ENCODE data around the gene DPYSL4.

Gene DPYSL4

DNA sequence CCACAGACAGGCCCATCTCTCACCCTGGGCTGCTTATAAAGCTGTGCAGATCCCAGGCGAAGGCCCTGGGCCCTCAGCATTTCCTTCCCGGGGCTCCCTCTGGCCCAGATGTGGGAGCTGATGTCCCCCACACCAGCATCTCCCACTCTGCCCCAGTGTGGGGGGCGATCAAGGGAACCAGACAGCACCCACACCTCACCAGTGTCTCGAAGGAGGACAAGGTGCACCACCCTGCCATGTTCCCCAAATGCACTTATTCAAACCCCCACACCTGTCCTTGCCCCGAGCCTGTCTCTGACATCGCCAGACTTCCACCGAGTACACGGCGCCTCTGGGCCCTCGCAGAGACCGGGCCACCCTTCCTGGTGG lies 19.6 kb downstream of the DPYSL4 start:
- WGBS, 2 experiments (ENCODE audit: insufficient coverage in 2 of 2), result 94% methylated on average over 7 to 10 of the region's 11 CpGs
- Histone ChIP-seq H3K4me1 (ENCODE audit: control insufficient read depth, insufficient read depth, low read length, poor library complexity, severe bottlenecking) (no peaks in the 10 kb centered on the region), H3K36me3 (ENCODE audit: control insufficient read depth, insufficient read depth, low read length) (peaks cover 7% of the 10 kb centered on the region), H3K4me3 (ENCODE audit: extremely low read depth, insufficient read depth, low read length, poor library complexity, severe bottlenecking) (no peak overlapping the region), H3K9me3 (ENCODE audit: control insufficient read depth, low read length) (no peaks in the 10 kb centered on the region), H3K27ac (ENCODE audit: low read depth, low read length, severe bottlenecking) (no peak overlapping the region)

DNA sequence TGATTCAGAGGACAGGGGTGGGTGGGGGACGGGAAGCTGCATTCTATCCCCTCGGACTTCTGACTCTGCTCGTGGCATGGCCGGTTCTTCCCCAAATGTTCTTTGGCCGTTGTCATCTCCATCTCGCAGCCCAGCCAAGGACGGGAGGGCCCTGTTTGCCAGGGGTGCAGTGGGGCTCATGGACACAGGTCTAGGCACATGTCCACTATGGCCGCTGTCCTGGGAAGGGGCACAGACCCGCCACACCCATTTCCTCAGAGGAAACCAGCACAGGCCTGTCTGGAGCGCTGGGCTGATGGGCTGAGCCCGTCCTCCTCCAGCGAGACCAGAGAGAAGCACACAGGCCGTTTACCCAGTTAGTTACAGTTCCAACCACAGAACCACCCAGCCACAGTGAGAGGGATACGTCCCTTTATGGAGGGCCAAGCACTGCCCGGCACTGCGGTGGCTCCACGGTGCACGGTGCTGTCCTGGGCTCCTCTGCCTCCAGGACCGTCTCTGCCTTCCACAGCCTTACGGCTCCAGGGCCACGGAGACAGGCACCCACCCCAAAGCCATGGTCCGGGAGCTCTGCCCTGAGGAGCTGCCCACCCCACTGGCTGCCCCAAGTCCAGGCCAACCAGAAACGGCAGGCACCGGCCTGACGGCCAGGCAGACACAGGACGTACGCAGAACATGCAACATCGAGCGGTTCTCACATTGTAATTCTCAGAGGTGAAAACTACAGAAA lies 20.2 kb downstream of the DPYSL4 start:
- no peaks in the 10 kb centered on the region for H3K4me1 ChIP-seq (ENCODE audit: control insufficient read depth, insufficient read depth, low read length, poor library complexity, severe bottlenecking)
- 92% methylated on average over 21 to 26 of the region's 29 CpGs for WGBS, 2 experiments (ENCODE audit: insufficient coverage in 2 of 2)
- H3K9me3 ChIP-seq (ENCODE audit: control insufficient read depth, low read length), result no peaks in the 10 kb centered on the region
- no peak overlapping the region for H3K27ac ChIP-seq (ENCODE audit: low read depth, low read length, severe bottlenecking)
- H3K36me3 ChIP-seq (ENCODE audit: control insufficient read depth, insufficient read depth, low read length), result peaks cover 7% of the 10 kb centered on the region
- no peak overlapping the region for H3K4me3 ChIP-seq (ENCODE audit: extremely low read depth, insufficient read depth, low read length, poor library complexity, severe bottlenecking)

DNA sequence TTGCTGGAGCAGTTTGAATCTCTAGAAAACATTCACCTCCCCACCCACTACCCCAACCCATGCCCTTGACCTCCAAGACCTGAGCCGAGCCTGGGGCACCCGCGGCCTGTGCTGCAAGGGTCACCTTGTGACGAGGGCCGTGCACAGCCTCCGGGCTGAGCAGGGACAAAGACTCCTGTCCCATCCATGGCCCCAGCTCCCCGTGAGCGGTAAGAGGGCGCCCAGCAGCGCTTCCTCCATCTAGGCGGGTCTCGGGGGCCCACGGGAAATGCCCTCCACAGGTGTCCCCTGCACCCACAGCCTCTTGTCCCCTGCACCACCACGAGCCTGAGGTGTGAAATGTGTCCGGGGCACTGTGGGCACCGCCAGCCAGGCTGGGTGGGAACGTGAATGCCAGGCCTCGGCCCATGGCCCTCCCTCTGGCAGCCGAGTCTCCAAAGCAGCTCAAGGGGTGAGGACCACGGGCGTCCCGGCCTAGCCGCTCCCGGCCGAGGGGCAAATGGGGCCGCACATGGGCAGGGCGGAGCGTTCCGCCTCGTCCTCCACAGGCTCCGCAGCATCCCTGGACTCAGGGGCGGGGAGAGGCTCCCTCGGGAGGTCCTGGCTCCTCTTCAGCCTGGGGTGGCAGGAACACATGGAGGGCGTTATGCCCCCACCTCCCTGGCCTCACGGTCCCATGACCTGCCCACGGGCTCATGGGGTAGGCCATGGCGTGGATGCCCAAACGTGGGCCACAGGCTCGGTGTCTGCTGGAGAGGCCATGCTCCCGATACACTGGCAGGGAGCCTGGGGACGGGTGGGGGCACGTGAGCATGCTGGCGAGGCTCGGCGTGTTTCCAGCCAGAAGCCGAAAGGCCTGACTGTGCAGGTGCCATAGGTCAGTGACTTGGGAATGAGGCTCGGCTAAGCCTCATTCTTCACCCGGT lies 21.1 kb downstream of the DPYSL4 start:
- Histone ChIP-seq H3K27ac (ENCODE audit: low read depth, low read length, severe bottlenecking) (no peak overlapping the region), H3K36me3 (ENCODE audit: control insufficient read depth, insufficient read depth, low read length) (peaks cover 4% of the 10 kb centered on the region), H3K4me1 (ENCODE audit: control insufficient read depth, insufficient read depth, low read length, poor library complexity, severe bottlenecking) (no peaks in the 10 kb centered on the region), H3K4me3 (ENCODE audit: extremely low read depth, insufficient read depth, low read length, poor library complexity, severe bottlenecking) (no peak overlapping the region), H3K9me3 (ENCODE audit: control insufficient read depth, low read length) (no peaks in the 10 kb centered on the region)
- 92 to 94% methylated on average over 41 to 45 of the region's 48 CpGs for WGBS, 2 experiments (ENCODE audit: insufficient coverage in 2 of 2)

DNA sequence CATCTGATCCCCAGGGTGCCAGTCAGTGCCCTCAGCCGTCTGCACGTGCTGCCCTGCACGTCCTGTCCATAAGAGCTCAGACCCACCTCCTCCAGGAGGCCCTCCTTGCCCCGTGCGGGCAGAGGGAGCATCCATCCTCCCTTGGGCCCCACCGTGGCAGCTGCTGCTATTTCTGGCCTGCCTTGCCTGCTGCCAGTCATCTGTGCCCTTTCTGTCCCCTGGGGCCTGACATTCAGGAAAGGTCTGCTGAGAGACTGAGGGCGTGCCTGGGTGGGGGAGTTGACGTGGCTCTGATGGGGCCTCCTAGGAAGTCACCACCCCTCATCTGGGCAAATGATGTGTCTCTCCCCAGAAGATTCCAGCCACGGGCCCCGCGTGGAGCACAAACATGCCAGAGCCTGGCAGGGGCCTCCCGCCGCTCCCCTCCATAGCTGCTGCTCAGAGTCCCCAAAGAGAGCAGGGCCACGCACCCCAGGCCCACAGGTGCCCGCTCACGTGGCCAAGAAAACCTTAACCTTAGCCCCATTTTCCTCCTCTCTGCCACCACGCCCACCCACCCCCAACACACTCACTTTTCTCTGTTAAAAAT lies 21.8 kb downstream of the DPYSL4 start:
- WGBS, 2 experiments (ENCODE audit: insufficient coverage in 2 of 2), result 87 to 94% methylated on average over 14 to 15 of the region's 17 CpGs
- Histone ChIP-seq H3K9me3 (ENCODE audit: control insufficient read depth, low read length) (no peaks in the 10 kb centered on the region), H3K27ac (ENCODE audit: low read depth, low read length, severe bottlenecking) (no peak overlapping the region), H3K36me3 (ENCODE audit: control insufficient read depth, insufficient read depth, low read length) (no peaks in the 10 kb centered on the region), H3K4me1 (ENCODE audit: control insufficient read depth, insufficient read depth, low read length, poor library complexity, severe bottlenecking) (no peaks in the 10 kb centered on the region), H3K4me3 (ENCODE audit: extremely low read depth, insufficient read depth, low read length, poor library complexity, severe bottlenecking) (no peak overlapping the region)

DNA sequence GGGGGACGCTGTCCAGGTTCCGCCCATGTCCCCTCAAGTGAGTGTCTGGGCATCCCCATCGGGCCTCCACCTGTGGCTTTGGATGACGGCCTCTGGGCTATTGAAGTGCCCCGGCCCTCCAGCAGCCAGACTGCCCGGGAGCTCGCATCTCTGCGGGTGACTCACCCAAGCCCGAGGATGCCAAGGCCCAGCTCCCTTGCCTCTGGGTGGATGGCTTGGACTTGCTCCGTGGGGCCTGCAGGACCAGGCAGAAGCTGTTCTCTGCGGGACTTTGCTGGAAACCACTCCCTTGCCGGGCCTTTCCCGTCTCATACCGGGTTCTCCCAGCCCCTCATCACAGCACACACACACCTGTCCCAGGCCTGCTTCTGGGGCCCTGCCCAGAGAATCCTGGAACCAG lies 22.4 kb downstream of the DPYSL4 start:
- WGBS, 2 experiments (ENCODE audit: insufficient coverage in 2 of 2), result 93 to 97% methylated on average over 13 to 14 of the region's 14 CpGs
- Histone ChIP-seq H3K36me3 (ENCODE audit: control insufficient read depth, insufficient read depth, low read length) (no peaks in the 10 kb centered on the region), H3K4me3 (ENCODE audit: extremely low read depth, insufficient read depth, low read length, poor library complexity, severe bottlenecking) (no peak overlapping the region), H3K4me1 (ENCODE audit: control insufficient read depth, insufficient read depth, low read length, poor library complexity, severe bottlenecking) (no peaks in the 10 kb centered on the region), H3K9me3 (ENCODE audit: control insufficient read depth, low read length) (no peaks in the 10 kb centered on the region), H3K27ac (ENCODE audit: low read depth, low read length, severe bottlenecking) (no peak overlapping the region)

DNA sequence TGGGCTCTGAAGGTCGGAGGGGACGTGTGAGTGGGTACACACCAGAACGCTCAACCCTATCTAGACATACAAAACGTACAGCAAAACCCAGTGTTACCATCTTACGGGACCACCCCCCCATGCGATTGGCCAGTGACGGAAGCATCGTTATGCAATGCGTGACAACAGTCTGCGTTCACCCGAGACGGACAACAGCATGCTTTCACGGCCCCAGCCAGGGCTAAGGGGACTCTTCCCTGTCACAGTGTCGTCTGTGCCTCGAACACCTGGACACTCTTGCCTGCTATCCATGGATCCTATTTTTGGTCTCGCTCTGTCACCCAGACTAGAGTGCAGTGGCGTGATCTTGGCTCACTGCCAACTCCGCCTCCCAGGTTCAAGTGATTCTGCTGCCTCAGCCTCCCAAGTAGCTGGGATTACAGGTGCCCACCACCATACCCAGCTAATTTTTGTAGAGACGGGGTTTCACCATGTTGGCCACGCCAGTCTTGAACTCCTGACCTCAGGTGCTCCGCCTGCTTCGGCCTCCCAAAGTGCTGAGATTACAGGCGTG lies 23.3 kb downstream of the DPYSL4 start:
- WGBS, 2 experiments (ENCODE audit: insufficient coverage in 2 of 2), result 93% methylated on average over 20 to 23 of the region's 23 CpGs
- H3K4me1 ChIP-seq (ENCODE audit: control insufficient read depth, insufficient read depth, low read length, poor library complexity, severe bottlenecking), result no peaks in the 10 kb centered on the region
- H3K4me3 ChIP-seq (ENCODE audit: extremely low read depth, insufficient read depth, low read length, poor library complexity, severe bottlenecking), result no peak overlapping the region
- H3K9me3 ChIP-seq (ENCODE audit: control insufficient read depth, low read length), result no peaks in the 10 kb centered on the region
- H3K36me3 ChIP-seq (ENCODE audit: control insufficient read depth, insufficient read depth, low read length), result no peaks in the 10 kb centered on the region
- no peak overlapping the region for H3K27ac ChIP-seq (ENCODE audit: low read depth, low read length, severe bottlenecking)

DNA sequence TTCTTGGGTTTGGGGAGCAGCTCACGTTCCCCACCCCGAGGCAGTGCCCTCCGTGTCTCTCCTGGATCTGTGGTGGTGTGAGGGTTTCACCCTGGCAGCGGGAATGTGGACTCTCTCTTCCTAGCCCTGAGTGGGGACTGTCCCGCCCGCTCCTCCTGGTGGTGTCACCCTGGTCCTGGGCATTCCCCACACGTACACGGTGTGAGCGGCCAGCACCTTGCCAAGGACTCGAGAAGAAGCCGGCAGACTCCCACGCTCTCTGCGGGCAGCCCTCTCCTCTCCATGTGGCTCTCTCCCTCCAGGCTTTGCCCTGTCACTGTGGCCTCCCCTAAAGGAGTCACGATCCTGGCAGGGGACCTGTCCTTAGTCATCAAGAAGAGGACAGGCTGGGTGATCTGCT lies 24.0 kb downstream of the DPYSL4 start:
- Histone ChIP-seq H3K4me3 (ENCODE audit: extremely low read depth, insufficient read depth, low read length, poor library complexity, severe bottlenecking) (no peak overlapping the region), H3K9me3 (ENCODE audit: control insufficient read depth, low read length) (no peaks in the 10 kb centered on the region), H3K36me3 (ENCODE audit: control insufficient read depth, insufficient read depth, low read length) (no peaks in the 10 kb centered on the region), H3K27ac (ENCODE audit: low read depth, low read length, severe bottlenecking) (no peak overlapping the region), H3K4me1 (ENCODE audit: control insufficient read depth, insufficient read depth, low read length, poor library complexity, severe bottlenecking) (no peaks in the 10 kb centered on the region)
- 89 to 93% methylated on average over 12 to 14 of the region's 14 CpGs for WGBS, 2 experiments (ENCODE audit: insufficient coverage in 2 of 2)

DNA sequence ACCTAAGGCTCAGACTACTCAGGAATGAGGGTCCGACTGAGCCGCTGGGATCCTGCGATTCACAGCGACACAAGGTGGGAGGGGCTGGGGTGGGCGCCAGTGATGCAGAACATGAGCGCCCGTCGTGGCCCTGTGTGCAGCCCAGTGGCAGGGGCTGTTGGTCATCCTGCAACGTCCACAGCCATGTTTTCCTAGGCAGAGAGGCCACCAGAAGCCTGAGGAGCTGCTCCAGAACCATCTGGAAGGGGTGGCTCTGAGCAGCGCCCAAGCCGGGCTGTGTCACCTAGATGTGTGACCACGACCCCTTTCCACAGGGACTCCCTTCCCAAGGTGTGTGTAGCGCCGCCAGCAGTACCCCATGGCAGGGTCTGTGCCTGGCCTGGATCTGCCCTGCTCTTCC lies 24.5 kb downstream of the DPYSL4 start:
- no peaks in the 10 kb centered on the region for H3K36me3 ChIP-seq (ENCODE audit: control insufficient read depth, insufficient read depth, low read length)
- no peak overlapping the region for H3K4me3 ChIP-seq (ENCODE audit: extremely low read depth, insufficient read depth, low read length, poor library complexity, severe bottlenecking)
- 90 to 93% methylated on average over 13 of the region's 14 CpGs for WGBS, 2 experiments (ENCODE audit: insufficient coverage in 2 of 2)
- H3K27ac ChIP-seq (ENCODE audit: low read depth, low read length, severe bottlenecking), result no peak overlapping the region
- H3K9me3 ChIP-seq (ENCODE audit: control insufficient read depth, low read length), result peaks cover 1% of the 10 kb centered on the region
- no peaks in the 10 kb centered on the region for H3K4me1 ChIP-seq (ENCODE audit: control insufficient read depth, insufficient read depth, low read length, poor library complexity, severe bottlenecking)

DNA sequence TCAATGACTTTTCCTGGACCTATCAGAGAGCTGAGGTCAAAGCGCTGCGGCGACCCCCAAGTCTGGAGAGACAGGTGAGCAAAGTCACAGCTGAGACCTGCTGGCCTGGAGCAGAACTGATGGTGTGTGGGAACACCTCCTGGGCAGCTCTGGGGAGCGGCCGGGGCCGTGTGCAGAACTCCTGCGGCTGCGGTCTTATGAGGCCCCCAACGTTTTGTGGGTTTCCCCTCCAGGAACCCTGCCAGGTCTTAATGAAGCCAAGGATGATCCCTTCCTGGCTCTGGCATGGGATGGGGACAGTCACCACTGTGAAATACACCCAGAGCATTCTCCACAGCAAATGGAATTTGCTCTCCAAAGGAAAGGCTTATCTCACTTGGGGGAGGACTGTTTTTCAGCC lies 26.1 kb downstream of the DPYSL4 start:
- Histone ChIP-seq H3K9me3 (ENCODE audit: control insufficient read depth, low read length) (peaks cover 10% of the 10 kb centered on the region), H3K27ac (ENCODE audit: low read depth, low read length, severe bottlenecking) (no peak overlapping the region), H3K4me1 (ENCODE audit: control insufficient read depth, insufficient read depth, low read length, poor library complexity, severe bottlenecking) (no peaks in the 10 kb centered on the region), H3K36me3 (ENCODE audit: control insufficient read depth, insufficient read depth, low read length) (no peaks in the 10 kb centered on the region), H3K4me3 (ENCODE audit: extremely low read depth, insufficient read depth, low read length, poor library complexity, severe bottlenecking) (no peak overlapping the region)
- WGBS, 2 experiments (ENCODE audit: insufficient coverage in 2 of 2), result 93 to 100% methylated on average over 5 to 6 of the region's 9 CpGs

DNA sequence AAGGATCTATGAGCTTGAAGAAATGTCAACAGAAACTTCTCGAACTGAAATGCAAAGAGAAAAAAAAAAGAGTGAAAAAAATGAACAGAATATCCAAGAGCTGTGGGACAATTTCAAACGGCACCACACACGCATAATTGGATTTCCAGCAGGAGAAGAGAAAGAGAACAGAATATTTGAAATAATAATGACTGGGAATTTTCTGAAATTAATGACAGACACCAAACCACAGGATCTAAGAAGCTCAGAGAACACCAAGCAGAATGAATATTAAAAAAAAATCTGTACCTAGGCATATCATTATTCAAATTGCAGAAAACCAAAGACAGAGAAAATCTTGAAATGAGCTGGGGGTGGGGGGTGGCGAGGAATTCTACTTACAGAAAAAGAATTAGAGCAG lies 27.2 kb downstream of the DPYSL4 start:
- H3K27ac ChIP-seq (ENCODE audit: low read depth, low read length, severe bottlenecking), result no peak overlapping the region
- H3K4me1 ChIP-seq (ENCODE audit: control insufficient read depth, insufficient read depth, low read length, poor library complexity, severe bottlenecking), result no peaks in the 10 kb centered on the region
- no peak overlapping the region for H3K4me3 ChIP-seq (ENCODE audit: extremely low read depth, insufficient read depth, low read length, poor library complexity, severe bottlenecking)
- H3K36me3 ChIP-seq (ENCODE audit: control insufficient read depth, insufficient read depth, low read length), result no peaks in the 10 kb centered on the region
- peaks cover 12% of the 10 kb centered on the region for H3K9me3 ChIP-seq (ENCODE audit: control insufficient read depth, low read length)
- 86% methylated on average over 1 of the region's 4 CpGs; no CpG with 5 or more reads in 1 of the 2 experiments for WGBS, 2 experiments (ENCODE audit: insufficient coverage in 2 of 2)
